Vagina (tissue), 2 donors: ENCODE data around the gene PTPRK. TPM values are rescaled to one million over a fixed set of nuclear protein-coding genes. Genes with fewer than 3 reads are reported as not detected.

ENCODE experiments used
- DNase-seq, 2 donors: peaks; one replicate each; pipeline ENCODE4 v3.0.0-alpha.2; 2017; ENCODE audit errors: extremely low spot score in 2 of 2
- H3K27ac ChIP-seq: fragments of 200-600 bp; sonication (generic); one replicate; pipeline ENCODE4 v1.5.1; 2019
- H3K27me3 ChIP-seq: fragments of 200-600 bp; sonication (generic); one replicate; pipeline ENCODE4 v1.5.1; 2019
- H3K36me3 ChIP-seq, 2 donors: fragments of 200-600 bp; sonication (generic); one replicate each; pipeline ENCODE4 v1.5.1; 2017 to 2019
- H3K4me1 ChIP-seq: fragments of 200-600 bp; sonication (generic); one replicate; pipeline ENCODE4 v1.5.1; 2019
- H3K4me3 ChIP-seq, 2 donors: fragments of 200-600 bp; sonication (generic); 1 replicate in 1 of 2; 2 replicates in 1 of 2; pipeline ENCODE4 v1.5.1; 2016 to 2019
- H3K9me3 ChIP-seq: fragments of 200-600 bp; sonication (generic); one replicate; pipeline ENCODE4 v1.5.1; 2019
- CTCF ChIP-seq, 3 experiments: fragments of 450-650 bp in 2 of 3; fragments of 200-600 bp in 1 of 3; sonication (generic) in 1 of 3; IDR thresholded peaks; one replicate each; pipeline ENCODE4 v1.5.1; 2017 to 2019; ENCODE audit warnings: antibody characterized with exemption in 3 of 3, mild to moderate bottlenecking in 2 of 3, moderate library complexity in 2 of 3
- POLR2A ChIP-seq, 2 donors: fragments of 450-650 bp; IDR thresholded peaks; one replicate each; pipeline ENCODE4 v1.6.1; 2017; ENCODE audit warnings: antibody characterized with exemption in 2 of 2, mild to moderate bottlenecking in 2 of 2, moderate library complexity in 2 of 2
- POLR2AphosphoS5 ChIP-seq, 2 donors: sonication (generic); formaldehyde crosslinking; IDR thresholded peaks; one replicate each; pipeline ENCODE4 v1.9.0; 2017; ENCODE audit warnings: antibody characterized with exemption in 2 of 2, mild to moderate bottlenecking in 2 of 2, low read depth in 1 of 2; ENCODE audit not compliant: insufficient read depth in 1 of 2
- intact Hi-C: fragments of 100-400 bp; cut with DNase I; formaldehyde crosslinking; loops from one replicate; pipeline ENCODE4 v1.15.1; 2023
- total RNA-seq: library from RNA; depleted of rRNA; stranded (reverse); fragments of >200 nt; gene quantifications from one replicate; pipeline ENCODE4 v1.2.3, GENCODE V29; 2016

PTPRK gene
- total RNA-seq, 1 donor from 2014 or later, result 82.5 TPM

GRCh38 chr6:127950566-127951145 lies 569.7 kb downstream of the PTPRK start:
- Histone ChIP-seq H3K4me3 (no peak overlapping the region), H3K27me3 (no peaks in the 10 kb centered on the region), H3K9me3 (no peaks in the 10 kb centered on the region), H3K4me1 (no peaks in the 10 kb centered on the region), H3K36me3 (no peaks in the 10 kb centered on the region), H3K27ac (no peak overlapping the region)
- no peak for DNase-seq
- intact Hi-C loops, result no loop called here
- TF ChIP-seq CTCF (IDR thresholded peaks at IDR 0.05) (no peak), POLR2A (IDR thresholded peaks at IDR 0.05) (no peak), POLR2AphosphoS5 (IDR thresholded peaks at IDR 0.05; ENCODE audit: insufficient read depth in 1 of 2, low read depth in 1 of 2) (no peak)

GRCh38 chr6:127949251-127949650 lies 571.1 kb downstream of the PTPRK start:
- intact Hi-C loops, result no loop called here
- TF ChIP-seq CTCF (IDR thresholded peaks at IDR 0.05) (no peak), POLR2AphosphoS5 (IDR thresholded peaks at IDR 0.05; ENCODE audit: insufficient read depth in 1 of 2, low read depth in 1 of 2) (no peak), POLR2A (IDR thresholded peaks at IDR 0.05) (no peak)
- no peak for DNase-seq
- Histone ChIP-seq H3K4me3 (no peak overlapping the region), H3K27me3 (no peaks in the 10 kb centered on the region), H3K4me1 (no peaks in the 10 kb centered on the region), H3K27ac (no peak overlapping the region), H3K9me3 (no peaks in the 10 kb centered on the region), H3K36me3 (no peaks in the 10 kb centered on the region)

GRCh38 chr6:127946388-127946787 lies 574.0 kb downstream of the PTPRK start:
- intact Hi-C loops, result no loop called here
- no peak for DNase-seq
- no peak overlapping the region for H3K27ac ChIP-seq
- TF ChIP-seq CTCF (IDR thresholded peaks at IDR 0.05) (no peak), POLR2AphosphoS5 (IDR thresholded peaks at IDR 0.05; ENCODE audit: insufficient read depth in 1 of 2, low read depth in 1 of 2) (no peak), POLR2A (IDR thresholded peaks at IDR 0.05) (no peak)
- H3K36me3 ChIP-seq, result no peaks in the 10 kb centered on the region
- H3K9me3 ChIP-seq, result no peaks in the 10 kb centered on the region
- H3K4me3 ChIP-seq, result no peak overlapping the region
- no peaks in the 10 kb centered on the region for H3K4me1 ChIP-seq
- H3K27me3 ChIP-seq, result no peaks in the 10 kb centered on the region

- Histone ChIP-seq H3K9me3 (no peaks in the 10 kb centered on the region), H3K36me3 (no peaks in the 10 kb centered on the region)
- intact Hi-C loops, result no loop called here
Observed at GRCh38 chr6:127945434-127946097, 574.8 kb downstream of the PTPRK start.

More at GRCh38 chr6:127945434-127946097, 574.8 kb downstream of the PTPRK start:
- TF ChIP-seq POLR2A (IDR thresholded peaks at IDR 0.05) (no peak), CTCF (IDR thresholded peaks at IDR 0.05) (no peak), POLR2AphosphoS5 (IDR thresholded peaks at IDR 0.05; ENCODE audit: insufficient read depth in 1 of 2, low read depth in 1 of 2) (no peak)
- DNase-seq, result no peak
- Histone ChIP-seq H3K27me3 (no peaks in the 10 kb centered on the region), H3K4me3 (no peak overlapping the region), H3K4me1 (no peaks in the 10 kb centered on the region), H3K27ac (no peak overlapping the region)
